Activated gamma-delta T cell (primary cell): ENCODE data around the gene RBBP6.
A peak's percentile ranks its signal among the peaks of the same experiment; 100 is the strongest.
"Not testable (repeated sequence)": the region's sequence is repeated elsewhere in the genome, so short reads cannot be mapped to it uniquely, and the experiment has no call there.

Experiments used
- DNase-seq: peaks from one replicate; lab custom pipeline; 2025; lab: John Stamatoyannopoulos, UW
- total RNA-seq, 2 donors: gene quantifications; one replicate each; lab custom pipeline; 2026; lab: John Stamatoyannopoulos, UW

Gene RBBP6
- total RNA-seq: 166 to 172 reads per million in 2 donors

DNA sequence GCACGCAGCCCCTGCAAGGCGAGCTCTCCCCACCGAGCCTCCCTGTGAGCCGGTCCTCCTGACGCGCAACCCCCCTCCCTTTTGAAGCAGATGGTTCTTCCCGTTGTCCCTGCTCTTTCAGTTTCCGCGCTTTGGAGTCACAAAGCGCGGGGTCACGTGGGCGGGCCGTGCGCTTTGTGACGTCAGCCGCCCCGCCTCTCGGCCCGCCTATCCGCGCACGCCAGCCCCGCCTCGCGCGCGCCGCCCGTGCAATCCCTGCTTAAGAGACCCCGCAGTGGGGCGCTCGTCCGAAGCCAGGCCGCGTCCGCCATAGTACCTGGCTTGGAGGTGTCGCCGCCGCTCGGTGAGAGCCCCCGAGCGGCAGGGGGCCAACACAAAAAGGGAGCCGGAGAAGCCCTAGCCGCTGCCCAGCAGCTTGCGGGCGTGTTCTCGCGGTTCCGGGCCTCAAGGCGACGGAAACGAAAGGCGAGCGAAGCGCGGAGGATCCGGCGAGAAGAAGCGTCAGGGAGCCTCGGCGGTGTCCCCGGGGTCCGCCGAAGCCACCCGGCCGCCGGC lies at the start of gene RBBP6:
TSS of gene RBBP6 (plus strand) at position 272 of the 555 bp plus-strand sequence. CDS start 1,061 bp downstream, outside the sequence.
- peak; percentile 93 for DNase-seq

- no peak for DNase-seq
Measured at GRCh38 chr16:24490866-24491265, 48.5 kb upstream of the RBBP6 start.

DNA sequence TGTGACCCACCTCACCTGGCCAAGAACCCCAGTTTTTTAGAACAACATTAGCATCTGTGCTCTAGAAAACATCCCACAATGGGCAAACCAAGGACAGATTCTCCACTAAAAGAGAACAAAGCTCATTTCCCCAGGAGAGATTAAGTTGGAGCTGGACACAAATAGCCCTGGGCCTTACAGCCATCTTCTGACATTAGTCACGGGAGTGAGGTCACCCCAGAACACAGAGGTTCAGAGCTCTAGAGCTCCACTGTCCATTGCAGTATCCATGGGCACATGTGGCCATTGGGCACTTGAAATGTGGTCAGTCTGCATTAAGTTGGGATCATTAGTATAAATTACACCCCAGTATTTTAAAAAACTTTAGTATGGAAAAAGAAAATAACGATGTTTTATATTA lies 47.6 kb upstream of the RBBP6 start:
- DNase-seq: no peak

DNA sequence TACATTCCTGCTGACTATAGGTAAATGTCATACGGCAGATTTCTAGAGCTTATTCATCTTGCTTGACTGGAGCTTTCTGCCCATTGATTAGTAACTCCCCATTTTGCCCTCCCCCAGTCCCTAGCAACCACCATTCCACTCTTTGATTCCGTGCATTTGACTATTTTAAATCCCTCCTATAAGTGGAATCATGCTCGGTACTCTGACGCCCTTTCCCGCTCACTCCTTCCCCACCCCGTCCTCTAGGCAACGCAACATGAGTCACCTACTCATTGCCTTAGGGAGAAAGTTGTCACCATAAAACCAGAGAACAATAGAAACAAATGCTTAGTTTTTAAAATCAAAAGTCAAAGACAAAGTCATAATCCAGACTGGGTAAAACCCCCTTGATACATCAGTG lies 45.5 kb upstream of the RBBP6 start:
- no peak for DNase-seq

DNA sequence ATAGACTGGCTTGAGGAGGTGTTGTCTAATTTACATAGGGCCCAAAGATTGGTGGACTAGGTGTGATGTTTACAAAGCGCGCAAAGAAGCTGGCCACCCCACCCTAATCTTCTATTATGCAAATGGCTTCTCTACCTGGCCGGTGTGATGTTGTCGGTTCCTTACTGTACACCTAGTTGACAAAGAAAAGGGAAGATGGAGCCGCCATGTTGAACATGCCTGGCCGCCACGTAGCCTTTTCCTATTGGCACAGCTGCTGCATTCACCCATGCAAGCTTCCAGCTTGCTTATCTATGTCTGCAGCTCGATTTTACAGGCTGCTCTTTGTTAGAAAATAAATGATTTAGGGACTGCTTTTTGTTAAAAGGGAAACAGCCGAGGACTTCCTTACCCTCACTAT lies 44.2 kb upstream of the RBBP6 start:
- DNase-seq: not testable (repeated sequence)

DNA sequence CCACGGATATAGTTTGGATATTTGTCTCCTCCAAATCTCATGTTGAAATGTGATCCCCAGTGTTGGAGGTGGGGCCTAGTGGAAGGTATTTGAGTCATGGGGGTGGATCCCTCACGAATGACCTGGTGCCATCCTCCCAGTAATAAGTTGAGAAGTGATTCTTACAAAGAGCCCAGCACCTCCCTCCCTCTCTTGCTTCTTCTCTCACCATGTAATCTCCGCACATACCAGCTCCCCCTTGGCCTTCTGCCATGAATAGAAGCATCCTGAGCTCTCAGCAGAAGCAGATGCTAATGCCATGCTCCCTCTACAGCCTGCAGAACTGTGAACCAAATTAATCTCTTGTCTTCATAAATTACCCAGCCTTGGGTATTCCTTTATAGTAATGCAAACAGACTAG lies 41.9 kb upstream of the RBBP6 start:
- no peak for DNase-seq

- no peak for DNase-seq
Measured at GRCh38 chr16:24499193-24499814, 40.1 kb upstream of the RBBP6 start.

GRCh38 chr16:24504472-24505345 lies 34.7 kb upstream of the RBBP6 start:
- DNase-seq: no peak

- DNase-seq: no peak
Measured at GRCh38 chr16:24505959-24506358, 33.4 kb upstream of the RBBP6 start.

- no peak for DNase-seq
Measured at GRCh38 chr16:24507959-24508480, 31.3 kb upstream of the RBBP6 start.

GRCh38 chr16:24508614-24509013 lies 30.8 kb upstream of the RBBP6 start:
- DNase-seq: no peak

- DNase-seq: no peak
Measured at GRCh38 chr16:24509536-24509935, 29.8 kb upstream of the RBBP6 start.

- DNase-seq: no peak
Measured at GRCh38 chr16:24511174-24511573, 28.2 kb upstream of the RBBP6 start.

- DNase-seq: no peak
Measured at GRCh38 chr16:24511792-24512191, 27.6 kb upstream of the RBBP6 start.

GRCh38 chr16:24514096-24514495 lies 25.3 kb upstream of the RBBP6 start:
- no peak for DNase-seq

- no peak for DNase-seq
Measured at GRCh38 chr16:24515186-24515585, 24.2 kb upstream of the RBBP6 start.

DNA sequence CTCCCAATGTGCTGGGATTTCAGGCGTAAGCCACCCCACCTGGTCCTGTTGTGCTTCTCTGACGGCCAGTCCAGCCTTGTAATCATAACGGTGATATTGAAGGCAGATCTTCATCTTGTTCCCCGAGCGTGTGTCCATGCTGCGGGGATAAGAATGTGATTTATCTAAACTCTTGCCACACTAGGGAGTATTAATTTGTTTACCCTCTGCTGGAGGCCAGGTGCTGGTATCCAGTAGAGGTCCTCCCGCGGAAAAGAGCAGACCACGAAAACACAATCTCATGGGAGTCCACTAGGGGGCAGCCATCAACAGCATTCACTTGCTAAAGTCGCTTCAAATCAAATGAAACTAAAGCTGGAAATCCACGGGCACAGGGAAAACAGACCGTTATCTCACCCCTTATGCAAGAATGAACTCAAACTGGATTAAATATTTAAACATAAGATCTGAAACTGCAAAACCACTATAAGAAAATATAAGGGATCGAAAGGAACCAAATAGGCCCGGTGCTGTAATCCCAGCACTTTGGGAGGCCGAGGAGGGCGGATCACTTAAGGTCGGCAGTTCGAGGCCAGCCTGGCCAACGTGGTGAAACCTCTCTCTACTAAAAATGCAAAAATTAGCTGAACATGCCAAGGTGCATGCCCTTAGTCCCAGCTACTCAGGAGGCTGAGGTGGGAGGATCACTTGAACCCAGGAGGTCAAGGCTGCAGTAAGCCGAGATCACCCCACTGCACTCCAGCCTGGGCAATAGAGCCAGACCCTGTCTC lies 22.3 kb upstream of the RBBP6 start:
- no peak for DNase-seq

DNA sequence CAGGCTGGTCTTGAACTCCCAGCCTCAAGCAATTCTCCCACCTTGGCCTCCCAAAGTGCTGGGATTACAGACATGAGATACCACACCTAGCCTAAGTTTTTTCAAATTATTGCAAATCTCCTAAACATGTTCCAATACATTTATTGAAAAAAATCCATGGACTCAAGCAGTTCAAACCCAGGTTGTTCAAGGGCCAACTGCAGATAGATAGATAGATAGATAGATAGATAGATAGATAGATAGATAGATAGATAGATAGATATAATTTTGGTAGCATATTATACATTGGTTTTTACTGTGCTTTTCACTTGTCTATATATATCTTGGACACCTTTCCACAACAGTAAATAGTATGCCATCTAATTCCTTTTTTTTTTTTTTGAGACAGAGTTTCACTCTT lies 20.9 kb upstream of the RBBP6 start:
- no peak for DNase-seq

- DNase-seq: no peak
Measured at GRCh38 chr16:24520983-24521382, 18.4 kb upstream of the RBBP6 start.

- DNase-seq: no peak
Measured at GRCh38 chr16:24522751-24523150, 16.6 kb upstream of the RBBP6 start.

GRCh38 chr16:24523569-24523968 lies 15.8 kb upstream of the RBBP6 start:
- no peak for DNase-seq
